ENCODE results near the gene MARS1.

DNA sequence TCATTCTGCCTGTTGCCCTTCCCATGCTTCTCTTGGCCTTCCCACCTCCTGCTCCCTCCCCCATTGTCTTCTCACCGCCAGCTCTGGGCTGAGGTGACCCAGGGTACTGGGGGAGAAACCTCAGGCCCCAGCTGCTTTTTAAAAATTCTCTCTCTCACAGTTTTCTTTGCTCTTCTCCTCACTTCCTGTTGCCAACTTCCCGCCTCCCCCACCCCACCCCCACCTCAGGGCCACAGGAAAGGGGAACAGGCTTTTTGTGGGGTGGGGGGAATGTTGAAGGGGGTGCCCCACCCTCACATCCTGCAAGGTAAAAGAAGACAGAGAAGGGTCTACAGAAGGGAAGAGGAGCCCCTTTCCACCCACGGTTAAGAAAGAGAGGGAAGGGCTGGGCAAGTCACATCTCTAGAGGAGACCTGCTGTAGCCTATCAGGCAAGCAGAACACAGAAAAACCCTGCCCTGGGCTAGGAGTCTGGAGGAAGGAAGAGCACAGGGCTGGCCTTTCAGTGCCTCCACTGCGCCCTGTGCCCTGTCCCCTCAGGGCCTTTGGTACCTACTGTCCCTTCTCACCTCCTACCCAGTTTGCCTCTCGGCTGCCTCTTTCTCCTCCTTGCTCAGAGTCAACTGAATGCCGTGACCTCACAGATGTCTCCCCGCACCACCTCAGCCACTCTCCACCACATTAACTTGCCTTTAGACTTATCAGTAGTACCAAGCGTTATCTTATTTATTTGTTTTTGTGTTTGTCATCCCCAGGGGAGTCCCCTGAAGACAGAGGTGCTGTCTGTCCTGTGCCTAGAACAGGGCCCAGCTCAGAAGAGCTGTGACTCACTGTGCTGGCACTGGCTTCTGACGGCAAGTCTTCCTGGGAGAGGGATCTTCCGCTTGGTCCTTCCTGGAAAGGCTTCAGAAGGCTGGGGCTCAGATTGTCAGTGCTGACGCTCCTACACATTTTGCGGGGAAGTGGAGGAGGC is 9.9 kb upstream of the MARS1 start:
- TF ChIP-seq, protein P1, sequence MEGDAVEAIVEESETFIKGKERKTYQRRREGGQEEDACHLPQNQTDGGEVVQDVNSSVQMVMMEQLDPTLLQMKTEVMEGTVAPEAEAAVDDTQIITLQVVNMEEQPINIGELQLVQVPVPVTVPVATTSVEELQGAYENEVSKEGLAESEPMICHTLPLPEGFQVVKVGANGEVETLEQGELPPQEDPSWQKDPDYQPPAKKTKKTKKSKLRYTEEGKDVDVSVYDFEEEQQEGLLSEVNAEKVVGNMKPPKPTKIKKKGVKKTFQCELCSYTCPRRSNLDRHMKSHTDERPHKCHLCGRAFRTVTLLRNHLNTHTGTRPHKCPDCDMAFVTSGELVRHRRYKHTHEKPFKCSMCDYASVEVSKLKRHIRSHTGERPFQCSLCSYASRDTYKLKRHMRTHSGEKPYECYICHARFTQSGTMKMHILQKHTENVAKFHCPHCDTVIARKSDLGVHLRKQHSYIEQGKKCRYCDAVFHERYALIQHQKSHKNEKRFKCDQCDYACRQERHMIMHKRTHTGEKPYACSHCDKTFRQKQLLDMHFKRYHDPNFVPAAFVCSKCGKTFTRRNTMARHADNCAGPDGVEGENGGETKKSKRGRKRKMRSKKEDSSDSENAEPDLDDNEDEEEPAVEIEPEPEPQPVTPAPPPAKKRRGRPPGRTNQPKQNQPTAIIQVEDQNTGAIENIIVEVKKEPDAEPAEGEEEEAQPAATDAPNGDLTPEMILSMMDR (conservative IDR thresholded peaks at IDR 0.05; ENCODE audit: low read depth, low read length), result no peak
- TF ChIP-seq EZH2phosphoT487 (IDR thresholded peaks at IDR 0.05; ENCODE audit: borderline replicate concordance, low read length), result no peak
